ENCODE measurements around the gene CNOT8. TPM values are rescaled to one million over a fixed set of nuclear protein-coding genes. Genes with fewer than 3 reads are reported as not detected.
"Not testable (repeated sequence)": the region's sequence is repeated elsewhere in the genome, so short reads cannot be mapped to it uniquely, and the experiment has no call there.

The CNOT8 gene
- total and polyA plus RNA-seq, 7 donors: 51.6 to 80.6 (median 53.5) TPM

DNA sequence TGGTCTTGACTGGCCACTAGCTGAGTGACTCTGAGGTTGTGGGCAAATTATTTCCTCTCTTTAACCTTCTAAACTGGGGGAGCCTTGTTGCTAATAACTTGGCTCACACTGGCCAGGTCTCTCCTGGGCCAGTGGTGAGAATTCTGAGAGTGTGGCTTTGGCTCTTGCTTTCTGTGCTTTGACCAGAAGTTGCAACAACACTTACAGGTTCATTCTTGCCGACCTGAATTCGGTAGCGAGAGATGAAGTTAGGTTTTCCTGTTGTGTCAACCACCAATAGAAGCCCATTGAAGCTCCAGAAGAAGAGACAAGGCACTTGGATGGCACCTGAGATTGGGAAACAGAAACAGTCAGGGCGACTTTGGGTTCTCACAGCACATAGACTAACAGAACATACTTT lies 27.8 kb upstream of the CNOT8 start:
- intact Hi-C loops (cut with DNase I): no loop called here
- DNase-seq: no peak
- Histone ChIP-seq H3K36me3 (peaks cover 16 to 62% (median 20%) of the 10 kb centered on the region in 4 donors), H3K27me3 (no peaks in the 10 kb centered on the region), H3K4me1 (peaks cover 0 to 30% (median 16%) of the 10 kb centered on the region in 4 donors), H3K4me3 (no peak overlapping the region), H3K9me3 (no peaks in the 10 kb centered on the region), H3K27ac (peak overlapping the region in 2 of 4 donors; percentile 5 to 17)
- 93 to 94% methylated on average over 4 of the region's 4 CpGs for WGBS, 2 donors
- TF ChIP-seq POLR2AphosphoS5 (IDR thresholded peaks at IDR 0.05) (no peak), EP300 (IDR thresholded peaks at IDR 0.05) (no peak), POLR2A (IDR thresholded peaks at IDR 0.05) (no peak), CTCF (IDR thresholded peaks at IDR 0.05) (no peak)

GRCh38 chr5:154831451-154831850 lies 27.0 kb upstream of the CNOT8 start:
- intact Hi-C loops (cut with DNase I): no loop called here
- 89 to 91% methylated on average over 7 of the region's 7 CpGs for WGBS, 2 donors
- H3K27ac ChIP-seq: peak overlapping the region in 3 of 4 donors; percentile 82 to 88 (median 85)

DNA sequence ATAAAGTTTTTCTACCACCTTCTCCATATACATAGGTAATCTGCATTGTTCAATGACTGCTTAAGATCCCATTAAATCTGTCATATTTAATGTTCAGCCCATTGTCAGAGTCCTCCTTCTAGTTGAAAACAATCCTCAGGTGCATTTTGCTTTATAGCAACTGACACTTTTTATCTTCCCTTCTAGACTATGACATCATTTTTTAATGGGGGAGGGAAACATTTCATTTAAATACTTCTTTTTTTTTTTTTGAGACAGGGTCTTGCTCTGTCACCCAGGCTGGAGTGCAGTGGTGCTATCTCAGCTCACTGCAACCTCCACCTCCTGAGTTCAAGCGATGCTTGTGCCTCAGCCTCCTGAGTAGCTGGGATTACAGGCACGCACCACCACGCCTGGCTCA lies 25.6 kb upstream of the CNOT8 start:
- Histone ChIP-seq H3K36me3 (peaks cover 16 to 53% (median 20%) of the 10 kb centered on the region in 4 donors), H3K4me1 (peaks cover 0 to 41% (median 26%) of the 10 kb centered on the region in 4 donors), H3K27ac (peak overlapping the region in 3 of 4 donors; percentile 82 to 88 (median 85))
- DNase-seq; H3K27me3 ChIP-seq; H3K4me3 ChIP-seq; intact Hi-C loops (cut with DNase I); H3K9me3 ChIP-seq: not testable (repeated sequence)
- WGBS, 2 donors: 97 to 98% methylated on average over 3 of the region's 3 CpGs

More at GRCh38 chr5:154831451-154831850, 27.0 kb upstream of the CNOT8 start:
- Histone ChIP-seq H3K4me1 (peaks cover 0 to 38% (median 21%) of the 10 kb centered on the region in 4 donors), H3K4me3 (no peak overlapping the region), H3K9me3 (no peaks in the 10 kb centered on the region), H3K27me3 (no peaks in the 10 kb centered on the region), H3K36me3 (peaks cover 16 to 54% (median 20%) of the 10 kb centered on the region in 4 donors)
- peak; percentile 52 for DNase-seq
- TF ChIP-seq EP300 (IDR thresholded peaks at IDR 0.05): no peak
- TF ChIP-seq POLR2AphosphoS5 (IDR thresholded peaks at IDR 0.05): no peak
- no peak for TF ChIP-seq POLR2A (IDR thresholded peaks at IDR 0.05)
- no peak for TF ChIP-seq CTCF (IDR thresholded peaks at IDR 0.05)

GRCh38 chr5:154834053-154834452 lies 24.4 kb upstream of the CNOT8 start:
- TF ChIP-seq POLR2A (IDR thresholded peaks at IDR 0.05) (no peak), CTCF (IDR thresholded peaks at IDR 0.05) (no peak), EP300 (IDR thresholded peaks at IDR 0.05) (no peak), POLR2AphosphoS5 (IDR thresholded peaks at IDR 0.05) (no peak)
- 76 to 84% methylated on average over 1 of the region's 1 CpG for WGBS, 2 donors
- Histone ChIP-seq H3K9me3 (no peaks in the 10 kb centered on the region), H3K36me3 (peaks cover 11 to 50% (median 19%) of the 10 kb centered on the region in 4 donors), H3K4me1 (peaks cover 0 to 46% (median 29%) of the 10 kb centered on the region in 4 donors), H3K27me3 (no peaks in the 10 kb centered on the region), H3K27ac (peak overlapping the region in 3 of 4 donors; percentile 82 to 88 (median 85)), H3K4me3 (peak overlapping the region in 3 of 4 donors; percentile 38 to 44 (median 42))
- intact Hi-C loops (cut with DNase I): no loop called here
- DNase-seq: no peak

GRCh38 chr5:154835701-154836052 lies 22.8 kb upstream of the CNOT8 start:
- Histone ChIP-seq H3K36me3 (peaks cover 0 to 34% (median 4%) of the 10 kb centered on the region in 4 donors), H3K4me1 (peaks cover 0 to 46% (median 29%) of the 10 kb centered on the region in 4 donors), H3K27ac (peak overlapping the region; percentile 47 to 88 (median 84)), H3K4me3 (peak overlapping the region in 3 of 4 donors; percentile 38 to 44 (median 42))
- whole genome bisulfite sequencing, 2 donors: 26 to 88% methylated on average over 9 of the region's 9 CpGs
- H3K9me3 ChIP-seq; DNase-seq; H3K27me3 ChIP-seq; intact Hi-C loops (cut with DNase I): not testable (repeated sequence)

DNA sequence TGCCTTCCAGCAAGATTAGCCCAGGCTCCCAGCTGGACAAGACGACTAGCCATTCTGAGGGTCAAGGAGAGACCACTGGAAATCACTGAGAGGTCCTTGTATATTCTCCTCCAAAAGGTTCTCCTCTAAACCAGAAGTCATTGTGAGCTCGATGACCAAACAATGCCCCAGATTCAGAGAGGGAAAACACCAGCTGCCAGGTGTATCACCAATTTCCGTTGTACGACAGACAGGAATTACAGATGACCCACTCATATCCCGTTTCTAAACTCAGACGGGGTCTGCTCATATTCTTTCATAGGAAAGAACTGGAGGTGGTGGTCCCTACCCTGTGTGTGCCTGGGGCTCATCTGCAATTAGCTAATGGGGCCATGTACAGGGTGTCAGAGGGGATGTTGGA lies 22.2 kb upstream of the CNOT8 start:
- H3K27me3 ChIP-seq: no peaks in the 10 kb centered on the region
- H3K27ac ChIP-seq: peak overlapping the region; percentile 47 to 88 (median 84)
- no peak for TF ChIP-seq POLR2A (IDR thresholded peaks at IDR 0.05)
- no peak for TF ChIP-seq POLR2AphosphoS5 (IDR thresholded peaks at IDR 0.05)
- no peak for TF ChIP-seq EP300 (IDR thresholded peaks at IDR 0.05)
- no peak for TF ChIP-seq CTCF (IDR thresholded peaks at IDR 0.05)
- H3K4me3 ChIP-seq: no peak overlapping the region
- no peak for DNase-seq
- H3K4me1 ChIP-seq: peaks cover 0 to 46% (median 32%) of the 10 kb centered on the region in 4 donors
- H3K36me3 ChIP-seq: peaks cover 0 to 28% (median 0%) of the 10 kb centered on the region in 4 donors
- 88 to 89% methylated on average over 6 of the region's 6 CpGs for WGBS, 2 donors
- intact Hi-C loops (cut with DNase I): no loop called here
- no peaks in the 10 kb centered on the region for H3K9me3 ChIP-seq

All from sigmoid colon (tissue), 7 donors.